K562 (cell line): ENCODE results near the gene AMBRA1. TPM values are rescaled to one million over a fixed set of nuclear protein-coding genes. Genes with fewer than 3 reads are reported as not detected.
A peak's percentile ranks its signal among the peaks of the same experiment; 100 is the strongest.

Experiments used
- CBX8 ChIP-seq: fragments of 200-600 bp; sonication (generic); IDR thresholded peaks from 2 replicates; pipeline ENCODE4 v1.6.1; 2012; ENCODE audit warnings: borderline replicate concordance, mixed run types, low read depth, mild to moderate bottlenecking, moderate library complexity, mixed read lengths, low read length, control low read depth, inconsistent platforms; ENCODE audit not compliant: poor library complexity, severe bottlenecking; ENCODE audit errors: extremely low read depth
- CEBPG ChIP-seq, 3 experiments: fragments of 200-800 bp in 1 of 3; sonication (Bioruptor generic) in 1 of 3; sonication (generic) in 1 of 3; formaldehyde crosslinking in 1 of 3; IDR thresholded peaks in 2 of 3; conservative IDR thresholded peaks in 1 of 3; 2 replicates each; pipeline versions ENCODE4 v1.6.1 to v1.8.0; 2016 to 2022; ENCODE audit warnings: missing compliant biosample characterization in 2 of 3, missing genetic modification characterization in 2 of 3, mild to moderate bottlenecking in 1 of 3, missing genetic modification reagents in 1 of 3
- ERF ChIP-seq: fragments of 450-650 bp; formaldehyde crosslinking; IDR thresholded peaks from 2 replicates; pipeline ENCODE4 v1.4.0; 2020; ENCODE audit warnings: mild to moderate bottlenecking, mixed read lengths
- FOS ChIP-seq: IDR thresholded peaks from 3 replicates; pipeline ENCODE4 v1.6.1; 2011; ENCODE audit not compliant: insufficient read length; ENCODE audit errors: extremely low read depth
- FOSL1 ChIP-seq: fragments of 200-800 bp; sonication (Bioruptor generic); conservative IDR thresholded peaks from 2 replicates; pipeline ENCODE4 v1.6.1; 2016; ENCODE audit warnings: missing genetic modification characterization, missing compliant biosample characterization
- GTF2F1 ChIP-seq: IDR thresholded peaks from 2 replicates; pipeline ENCODE4 v1.6.1; 2011; ENCODE audit warnings: low read depth, low read length, improper control_type of control experiment
- HNRNPL ChIP-seq: fragments of 200-400 bp; formaldehyde crosslinking; IDR thresholded peaks from 2 replicates; pipeline ENCODE4 v1.6.1; 2017; ENCODE audit warnings: low read depth, mild to moderate bottlenecking, low read length
- HNRNPLL ChIP-seq: fragments of 200-400 bp; formaldehyde crosslinking; IDR thresholded peaks from 2 replicates; pipeline ENCODE4 v1.6.1; 2017; ENCODE audit warnings: low read length, low read depth, mild to moderate bottlenecking; ENCODE audit not compliant: poor library complexity, severe bottlenecking
- HNRNPUL1 ChIP-seq: fragments of 200-400 bp; formaldehyde crosslinking; IDR thresholded peaks from 2 replicates; pipeline ENCODE4 v1.6.1; 2017; ENCODE audit warnings: low read length
- HOXB6 ChIP-seq: fragments of 250-450 bp; sonication (Bioruptor Pico); IDR thresholded peaks from 2 replicates; pipeline ENCODE4 v1.5.1; 2022; ENCODE audit warnings: mild to moderate bottlenecking, borderline replicate concordance
- IFI16 ChIP-seq: fragments of 250-450 bp; sonication (Bioruptor Pico); IDR thresholded peaks from 2 replicates; pipeline ENCODE4 v2.1.2; 2022; ENCODE audit warnings: mild to moderate bottlenecking, inconsistent platforms
- KAT2B ChIP-seq: IDR thresholded peaks from one replicate; pipeline ENCODE4 v1.6.1; 2012; ENCODE audit warnings: low read depth, mild to moderate bottlenecking, control low read depth, inconsistent platforms, low read length, moderate library complexity
- MLLT1 ChIP-seq, 2 experiments: fragments of 450-650 bp; IDR thresholded peaks; 2 replicates each; pipeline ENCODE4 v1.6.1; 2016
- POLR2A ChIP-seq: fragments of 450-650 bp; conservative IDR thresholded peaks from 2 replicates; pipeline ENCODE4 v1.6.1; 2016
- RBBP5 ChIP-seq: fragments of 200-600 bp; sonication (generic); IDR thresholded peaks from 2 replicates; pipeline ENCODE4 v1.6.1; 2012; ENCODE audit warnings: borderline replicate concordance, mild to moderate bottlenecking, low read length, control low read depth, inconsistent platforms; ENCODE audit not compliant: insufficient read depth, poor library complexity, severe bottlenecking
- YY1 ChIP-seq, 3 experiments: IDR thresholded peaks; 2 replicates each; pipeline ENCODE4 v1.6.1; 2011; ENCODE audit warnings: low read length in 2 of 3, mild to moderate bottlenecking in 2 of 3, moderate library complexity in 2 of 3, borderline replicate concordance in 1 of 3, control low read depth in 1 of 3, low read depth in 1 of 3; ENCODE audit not compliant: insufficient read depth in 3 of 3, insufficient replicate concordance in 2 of 3, control insufficient read depth in 1 of 3, insufficient read length in 1 of 3; ENCODE audit errors: extremely low read depth in 1 of 3
- ZBTB7A ChIP-seq: IDR thresholded peaks from 2 replicates; pipeline ENCODE4 v1.6.1; 2011; ENCODE audit warnings: low read depth, mild to moderate bottlenecking, low read length, moderate library complexity, borderline replicate concordance; ENCODE audit not compliant: control insufficient read depth
- ZNF24 ChIP-seq: fragments of 450-650 bp; IDR thresholded peaks from 2 replicates; pipeline ENCODE4 v1.6.1; 2016
- ZNF830 ChIP-seq: fragments of 250-450 bp; sonication (Bioruptor Pico); IDR thresholded peaks from 2 replicates; pipeline ENCODE4 v1.5.0; 2021; ENCODE audit warnings: mild to moderate bottlenecking
- polyA plus RNA-seq, 8 experiments: library from polyadenylated mRNA; depleted of rRNA in 4 of 8; stranded (reverse) in 5 of 8; unstranded in 3 of 8; fragments of >200 nt; fragmentation: Nextera tagmentation in 2 of 8; fragmentation: Illumina TruSeq in 1 of 8; extraction: Ambion mirVana in 2 of 8; extraction: Trizol in 1 of 8; gene quantifications; 2 replicates each; pipeline versions ENCODE4 v1.2.1 to v1.2.3, GENCODE V29; 2011 to 2014; ENCODE audit warnings: inconsistent platforms in 1 of 8, missing spikeins in 1 of 8
- total RNA-seq, 7 experiments: library from RNA; depleted of rRNA in 6 of 7; stranded (reverse); fragments of >200 nt in 6 of 7; fragmentation: Illumina TruSeq in 2 of 7; extraction: Trizol in 2 of 7; gene quantifications; 2 replicates each; pipeline versions ENCODE4 v1.2.1 to v1.2.3, GENCODE V29; 2011 to 2021; ENCODE audit warnings: low replicate concordance in 1 of 7
- TF ChIP-seq, protein P1 (sequence below), 2 experiments: IDR thresholded peaks; 2 replicates each; pipeline ENCODE4 v1.6.1; 2011; ENCODE audit warnings: borderline replicate concordance in 1 of 2, control low read depth in 1 of 2, low read depth in 1 of 2, low read length in 1 of 2, mild to moderate bottlenecking in 1 of 2, mixed read lengths in 1 of 2, moderate library complexity in 1 of 2; ENCODE audit not compliant: insufficient read depth in 1 of 2, insufficient read length in 1 of 2, poor library complexity in 1 of 2, severe bottlenecking in 1 of 2; ENCODE audit errors: extremely low read depth in 1 of 2

The AMBRA1 gene
- total and polyA plus RNA-seq, 9 of the 15 experiments (the other 6 are each of a cell fraction or from before 2014, with no cell fraction given) = 0.15 to 24.5 (median 13.0) TPM

DNA sequence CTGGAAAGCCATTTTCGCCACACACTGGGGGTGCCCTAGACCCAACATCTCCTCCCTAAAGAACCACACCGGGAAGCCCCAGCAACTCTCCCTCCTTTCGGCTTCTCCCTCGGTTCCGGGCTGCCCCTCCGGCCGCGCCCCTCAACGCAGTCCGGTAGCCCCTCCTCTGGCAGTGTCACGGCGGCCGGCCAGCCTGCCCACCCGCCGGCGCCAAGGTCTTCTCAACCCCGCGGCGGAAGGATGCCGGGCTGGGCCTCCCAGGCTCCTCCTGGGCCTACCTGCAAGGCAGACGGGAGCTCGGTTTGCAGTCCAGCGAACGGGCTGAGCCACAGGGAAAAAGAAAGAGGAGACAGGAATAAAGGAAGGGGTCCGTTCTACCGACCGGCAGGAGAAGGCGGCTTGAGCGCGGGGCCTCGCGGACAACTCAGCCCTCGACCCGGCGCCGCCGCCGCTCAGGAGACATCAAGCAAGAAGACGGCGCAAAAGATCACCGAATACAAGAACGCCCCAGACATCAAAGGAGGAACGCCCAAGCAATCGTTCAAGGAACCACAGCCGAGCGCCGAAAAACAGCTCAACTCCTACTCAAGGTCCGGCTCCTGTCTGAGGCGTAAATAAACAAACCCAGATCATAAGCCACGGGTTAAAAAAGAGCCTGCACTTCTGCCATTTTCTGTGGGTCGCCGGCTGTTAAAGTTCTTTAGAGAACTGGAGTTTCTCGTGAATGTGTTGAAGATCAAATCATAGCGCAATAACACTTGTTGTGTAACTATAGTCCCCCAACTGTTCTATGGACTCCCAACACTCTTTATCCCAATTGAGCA, at the start of gene AMBRA1 (continued):
- TF ChIP-seq, protein P1, sequence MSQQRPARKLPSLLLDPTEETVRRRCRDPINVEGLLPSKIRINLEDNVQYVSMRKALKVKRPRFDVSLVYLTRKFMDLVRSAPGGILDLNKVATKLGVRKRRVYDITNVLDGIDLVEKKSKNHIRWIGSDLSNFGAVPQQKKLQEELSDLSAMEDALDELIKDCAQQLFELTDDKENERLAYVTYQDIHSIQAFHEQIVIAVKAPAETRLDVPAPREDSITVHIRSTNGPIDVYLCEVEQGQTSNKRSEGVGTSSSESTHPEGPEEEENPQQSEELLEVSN (IDR thresholded peaks at IDR 0.05; ENCODE audit: borderline replicate concordance in 1 of 2, extremely low read depth in 1 of 2, insufficient read depth in 1 of 2, insufficient read length in 1 of 2, low read depth in 1 of 2, low read length in 1 of 2, poor library complexity in 1 of 2, severe bottlenecking in 1 of 2) = peak in 1 of 2 experiments; percentile 34
- no peak for TF ChIP-seq CBX8
- no peak for TF ChIP-seq ZBTB7A
- TF ChIP-seq CEBPG (CRISPR knock-in tag; IDR thresholded peaks at IDR 0.05) = no peak
- peak in 1 of 2 experiments; percentile 64; a peak in 2 of 4 replicates for TF ChIP-seq CEBPG (tag; conservative IDR thresholded peaks at IDR 0.05 in 1 of 2, IDR thresholded peaks at IDR 0.05 in 1 of 2)
- peak; percentile 96 for TF ChIP-seq RBBP5
- TF ChIP-seq ERF (CRISPR knock-in tag) = no peak
- TF ChIP-seq POLR2A = peak; percentile 84
- peak in 2 of 3 experiments; percentile 87 to 90 for TF ChIP-seq YY1 (IDR thresholded peaks at IDR 0.05; ENCODE audit: borderline replicate concordance in 1 of 3, control insufficient read depth in 1 of 3, extremely low read depth in 1 of 3, insufficient read depth in 3 of 3, insufficient read length in 1 of 3, insufficient replicate concordance in 2 of 3, low read depth in 1 of 3, low read length in 2 of 3)
- no peak for TF ChIP-seq HOXB6 (CRISPR knock-in tag)
- TF ChIP-seq GTF2F1 = no peak
- TF ChIP-seq ZNF24 = no peak
- TF ChIP-seq FOSL1 (tag) = 0 out of 2 replicates have a peak, but pooled peaks have one; percentile 34
- no peak for TF ChIP-seq IFI16
- no peak for TF ChIP-seq FOS
- TF ChIP-seq ZNF830 (CRISPR knock-in tag) = no peak
- TF ChIP-seq HNRNPL = no peak
- TF ChIP-seq HNRNPLL = peak; percentile 78
- no peak for TF ChIP-seq HNRNPUL1
- peak in 1 of 2 experiments; percentile 100; a peak in 3 of 4 replicates for TF ChIP-seq MLLT1 (IDR thresholded peaks at IDR 0.05)
- no peak for TF ChIP-seq KAT2B
